ENCODE results near the gene ATP8A1.

Gene ATP8A1

DNA sequence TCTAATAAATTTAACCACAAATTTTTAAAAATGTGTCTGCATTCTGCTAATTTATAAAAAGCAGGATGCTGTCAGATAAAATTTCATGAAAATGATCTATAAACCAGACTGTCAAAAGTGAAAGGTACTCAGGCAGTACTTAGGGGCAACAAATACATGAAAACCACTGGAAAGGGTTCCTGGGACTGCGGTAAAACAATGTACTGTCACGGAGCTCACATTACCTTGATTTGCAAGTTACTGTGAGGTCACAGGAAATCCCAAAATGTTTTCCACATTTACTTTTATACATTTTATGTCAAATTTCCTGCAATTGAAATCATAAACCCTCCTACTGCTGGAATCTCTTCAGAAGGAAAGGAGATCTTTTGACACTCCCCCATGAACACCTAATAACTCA, 214.3 kb downstream of the ATP8A1 start:
- TF ChIP-seq RAD21 (IDR thresholded peaks at IDR 0.05; ENCODE audit: low read depth) (no peak), TCF12 (IDR thresholded peaks at IDR 0.05; ENCODE audit: low read depth) (no peak), EGR1 (IDR thresholded peaks at IDR 0.05) (no peak), ZBTB7A (IDR thresholded peaks at IDR 0.05; ENCODE audit: low read depth) (no peak), EP300 (IDR thresholded peaks at IDR 0.05; ENCODE audit: borderline replicate concordance) (no peak), YY1 (IDR thresholded peaks at IDR 0.05; ENCODE audit: low read depth) (no peak), FOXM1 (IDR thresholded peaks at IDR 0.05; ENCODE audit: borderline replicate concordance, low read depth) (no peak), TAF1 (IDR thresholded peaks at IDR 0.05; ENCODE audit: low read depth) (no peak), TEAD4 (IDR thresholded peaks at IDR 0.05) (no peak), CEBPB (IDR thresholded peaks at IDR 0.05) (no peak)
- TF ChIP-seq, protein P1, sequence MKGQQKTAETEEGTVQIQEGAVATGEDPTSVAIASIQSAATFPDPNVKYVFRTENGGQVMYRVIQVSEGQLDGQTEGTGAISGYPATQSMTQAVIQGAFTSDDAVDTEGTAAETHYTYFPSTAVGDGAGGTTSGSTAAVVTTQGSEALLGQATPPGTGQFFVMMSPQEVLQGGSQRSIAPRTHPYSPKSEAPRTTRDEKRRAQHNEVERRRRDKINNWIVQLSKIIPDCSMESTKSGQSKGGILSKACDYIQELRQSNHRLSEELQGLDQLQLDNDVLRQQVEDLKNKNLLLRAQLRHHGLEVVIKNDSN (IDR thresholded peaks at IDR 0.05), result no peak
- TF ChIP-seq, protein P2, sequence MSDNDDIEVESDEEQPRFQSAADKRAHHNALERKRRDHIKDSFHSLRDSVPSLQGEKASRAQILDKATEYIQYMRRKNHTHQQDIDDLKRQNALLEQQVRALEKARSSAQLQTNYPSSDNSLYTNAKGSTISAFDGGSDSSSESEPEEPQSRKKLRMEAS (IDR thresholded peaks at IDR 0.05), result no peak
- TF ChIP-seq, protein P3, sequence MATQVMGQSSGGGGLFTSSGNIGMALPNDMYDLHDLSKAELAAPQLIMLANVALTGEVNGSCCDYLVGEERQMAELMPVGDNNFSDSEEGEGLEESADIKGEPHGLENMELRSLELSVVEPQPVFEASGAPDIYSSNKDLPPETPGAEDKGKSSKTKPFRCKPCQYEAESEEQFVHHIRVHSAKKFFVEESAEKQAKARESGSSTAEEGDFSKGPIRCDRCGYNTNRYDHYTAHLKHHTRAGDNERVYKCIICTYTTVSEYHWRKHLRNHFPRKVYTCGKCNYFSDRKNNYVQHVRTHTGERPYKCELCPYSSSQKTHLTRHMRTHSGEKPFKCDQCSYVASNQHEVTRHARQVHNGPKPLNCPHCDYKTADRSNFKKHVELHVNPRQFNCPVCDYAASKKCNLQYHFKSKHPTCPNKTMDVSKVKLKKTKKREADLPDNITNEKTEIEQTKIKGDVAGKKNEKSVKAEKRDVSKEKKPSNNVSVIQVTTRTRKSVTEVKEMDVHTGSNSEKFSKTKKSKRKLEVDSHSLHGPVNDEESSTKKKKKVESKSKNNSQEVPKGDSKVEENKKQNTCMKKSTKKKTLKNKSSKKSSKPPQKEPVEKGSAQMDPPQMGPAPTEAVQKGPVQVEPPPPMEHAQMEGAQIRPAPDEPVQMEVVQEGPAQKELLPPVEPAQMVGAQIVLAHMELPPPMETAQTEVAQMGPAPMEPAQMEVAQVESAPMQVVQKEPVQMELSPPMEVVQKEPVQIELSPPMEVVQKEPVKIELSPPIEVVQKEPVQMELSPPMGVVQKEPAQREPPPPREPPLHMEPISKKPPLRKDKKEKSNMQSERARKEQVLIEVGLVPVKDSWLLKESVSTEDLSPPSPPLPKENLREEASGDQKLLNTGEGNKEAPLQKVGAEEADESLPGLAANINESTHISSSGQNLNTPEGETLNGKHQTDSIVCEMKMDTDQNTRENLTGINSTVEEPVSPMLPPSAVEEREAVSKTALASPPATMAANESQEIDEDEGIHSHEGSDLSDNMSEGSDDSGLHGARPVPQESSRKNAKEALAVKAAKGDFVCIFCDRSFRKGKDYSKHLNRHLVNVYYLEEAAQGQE (IDR thresholded peaks at IDR 0.05; ENCODE audit: low read depth), result no peak

DNA sequence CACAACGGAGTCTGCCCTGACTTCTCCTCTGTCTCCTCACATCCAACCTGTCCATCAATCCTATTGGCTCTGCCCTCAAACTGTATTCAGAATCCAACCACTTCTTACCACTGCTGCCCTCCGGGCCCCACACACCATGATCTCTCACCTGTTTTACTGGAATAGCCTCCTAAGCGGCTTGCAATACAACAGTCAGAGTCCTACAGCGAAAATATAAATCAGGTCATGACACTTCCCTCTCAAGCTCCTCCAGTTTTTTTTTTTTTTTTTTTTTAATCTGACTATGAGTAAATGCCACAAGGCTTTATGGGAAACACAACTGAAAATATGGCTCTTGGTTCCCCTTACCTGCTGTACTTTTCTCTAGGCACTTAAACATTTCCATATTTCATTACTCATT, 216.8 kb downstream of the ATP8A1 start:
- TF ChIP-seq, protein P1 (IDR thresholded peaks at IDR 0.05), result no peak
- no peak for TF ChIP-seq CEBPB (IDR thresholded peaks at IDR 0.05)
- no peak for TF ChIP-seq EP300 (IDR thresholded peaks at IDR 0.05; ENCODE audit: borderline replicate concordance)
- no peak for TF ChIP-seq FOXM1 (IDR thresholded peaks at IDR 0.05; ENCODE audit: borderline replicate concordance, low read depth)
- TF ChIP-seq TAF1 (IDR thresholded peaks at IDR 0.05; ENCODE audit: low read depth), result no peak
- no peak for TF ChIP-seq EGR1 (IDR thresholded peaks at IDR 0.05)
- TF ChIP-seq, protein P2 (IDR thresholded peaks at IDR 0.05), result no peak
- TF ChIP-seq RAD21 (IDR thresholded peaks at IDR 0.05; ENCODE audit: low read depth), result no peak
- no peak for TF ChIP-seq CREB1 (IDR thresholded peaks at IDR 0.05; ENCODE audit: low read depth)
- TF ChIP-seq, protein P3 (IDR thresholded peaks at IDR 0.05; ENCODE audit: low read depth), result no peak
- no peak for TF ChIP-seq TEAD4 (IDR thresholded peaks at IDR 0.05)
- TF ChIP-seq YY1 (IDR thresholded peaks at IDR 0.05; ENCODE audit: low read depth), result no peak
- no peak for TF ChIP-seq NFIC (IDR thresholded peaks at IDR 0.05)
- TF ChIP-seq TCF12 (IDR thresholded peaks at IDR 0.05; ENCODE audit: low read depth), result no peak

DNA sequence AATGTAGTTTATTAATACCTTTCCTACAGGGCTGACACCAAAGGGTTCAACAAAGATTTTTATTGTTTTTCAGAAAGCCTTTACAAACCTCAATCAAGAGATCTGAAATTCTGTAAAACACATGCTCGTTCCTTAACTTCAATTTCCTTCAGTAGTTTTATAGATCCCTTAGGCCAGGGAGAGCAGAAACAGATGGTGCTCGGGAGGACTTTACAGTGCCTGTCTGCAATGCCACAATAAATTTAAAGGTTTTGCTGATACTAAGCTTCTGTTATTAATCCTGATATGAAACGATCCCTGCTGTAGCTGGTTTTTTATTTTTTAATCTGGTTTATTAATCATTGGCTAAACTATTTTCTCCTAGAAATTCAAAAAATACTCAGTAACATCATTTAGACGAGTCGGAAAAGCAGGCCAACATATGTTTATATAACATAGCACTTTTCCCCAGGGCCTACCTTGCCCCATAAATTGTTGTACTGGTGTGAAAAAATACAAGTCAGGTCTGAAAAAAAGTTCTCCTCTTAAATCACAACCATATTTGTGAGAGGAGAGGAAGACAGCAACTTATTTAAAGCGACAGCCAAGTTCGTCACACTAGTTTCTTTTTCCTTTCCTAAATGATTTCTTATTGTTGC, 219.9 kb downstream of the ATP8A1 start:
- TF ChIP-seq, protein P2 (IDR thresholded peaks at IDR 0.05), result no peak
- TF ChIP-seq, protein P3 (IDR thresholded peaks at IDR 0.05; ENCODE audit: low read depth), result no peak

DNA sequence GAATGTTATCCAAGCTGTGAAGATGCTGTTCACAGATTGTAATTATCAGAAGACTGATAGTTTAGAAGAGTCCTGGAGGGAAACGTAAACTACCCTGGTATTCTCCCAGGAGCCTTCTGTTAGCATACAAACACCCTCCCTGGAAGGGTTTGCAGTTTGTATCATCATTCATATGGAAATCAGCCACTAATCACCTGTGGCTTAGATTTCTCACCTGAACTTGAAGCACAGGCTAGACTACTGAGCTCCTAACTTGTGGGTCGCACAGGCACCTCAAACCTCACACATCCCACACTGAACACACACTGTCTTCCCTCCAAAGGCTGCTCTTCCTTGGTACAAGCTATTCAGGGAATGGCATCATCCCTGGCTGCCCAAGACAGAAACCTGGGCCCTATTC, 228.9 kb downstream of the ATP8A1 start:
- no peak for TF ChIP-seq CEBPB (IDR thresholded peaks at IDR 0.05)
